ENCODE data around the gene ARSB.

GRCh38 chr5:78808818-78809217, 176.3 kb downstream of the ARSB start:
- no peak for TF ChIP-seq POLR2A (IDR thresholded peaks at IDR 0.05)
- TF ChIP-seq CTCF (IDR thresholded peaks at IDR 0.05), result no peak
